Inflammatory macrophage treated with lipopolysaccharide for 1 hour (primary cell): ENCODE measurements around the gene LMBRD2.
"Not testable (repeated sequence)": the region's sequence is repeated elsewhere in the genome, so short reads cannot be mapped to it uniquely, and the experiment has no call there.

ENCODE experiments used
- DNase-seq, 2 donors: peaks; one replicate each; pipeline ENCODE4 v3.0.0-alpha.2; 2020 to 2022

The LMBRD2 gene

DNA sequence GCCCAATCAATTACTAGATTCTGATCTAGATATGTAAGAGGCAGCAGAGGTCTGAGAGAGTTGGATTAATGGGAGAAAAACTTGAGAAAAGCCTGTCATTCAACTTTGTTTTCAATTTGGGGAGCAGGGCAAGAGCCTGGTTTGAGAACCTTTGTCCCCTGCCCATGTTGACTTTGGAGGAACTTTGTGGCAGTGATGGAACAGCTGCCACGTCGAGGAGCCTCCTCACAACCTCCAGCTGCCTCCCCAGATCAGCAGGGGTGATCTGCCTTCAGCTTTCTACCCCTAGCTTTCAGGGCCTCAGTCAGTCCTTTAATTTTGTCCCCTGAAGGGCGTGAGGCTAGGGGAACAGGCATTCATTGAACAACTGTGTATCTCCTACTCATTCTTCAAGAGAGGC lies 8.9 kb upstream of the LMBRD2 start:
- no peak for DNase-seq

DNA sequence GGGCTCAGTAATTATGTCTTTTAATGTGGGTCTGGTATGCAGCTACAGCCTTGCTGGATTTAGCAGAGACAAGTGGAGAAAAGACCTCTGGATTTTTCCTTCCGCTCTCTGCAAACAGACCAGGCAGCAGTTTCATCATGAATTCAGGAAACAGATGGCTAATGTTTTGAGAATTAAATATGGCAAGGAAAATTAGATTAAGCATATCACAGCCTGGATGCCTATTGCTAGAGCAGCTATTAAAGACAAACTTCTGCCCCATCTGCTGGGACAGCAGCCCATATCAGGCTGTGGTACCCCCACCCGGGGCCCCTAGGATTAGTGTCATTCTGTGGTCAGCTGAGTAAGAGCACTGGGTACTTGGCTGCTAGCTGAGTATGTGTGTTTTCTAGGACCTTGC lies 6.5 kb upstream of the LMBRD2 start:
- no peak for DNase-seq

DNA sequence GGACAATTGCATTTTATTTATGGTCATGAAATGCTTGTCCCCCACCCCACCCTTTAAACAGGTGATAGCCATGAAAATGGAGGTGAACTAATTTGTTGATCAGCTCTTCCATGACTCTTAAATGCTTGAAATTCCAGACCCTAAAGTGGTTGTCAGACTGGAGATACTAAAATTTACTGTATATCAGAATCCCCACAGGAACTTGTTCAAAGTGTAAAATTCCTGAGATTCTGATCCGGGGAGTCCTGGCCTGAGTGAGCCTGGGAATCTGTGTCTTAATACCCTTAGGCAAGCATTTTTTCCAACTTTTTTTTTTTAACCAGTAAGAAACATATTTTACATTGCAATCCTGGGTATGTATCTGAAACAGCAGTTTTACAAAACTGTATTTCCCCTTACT lies 4.9 kb upstream of the LMBRD2 start:
- no peak for DNase-seq

DNA sequence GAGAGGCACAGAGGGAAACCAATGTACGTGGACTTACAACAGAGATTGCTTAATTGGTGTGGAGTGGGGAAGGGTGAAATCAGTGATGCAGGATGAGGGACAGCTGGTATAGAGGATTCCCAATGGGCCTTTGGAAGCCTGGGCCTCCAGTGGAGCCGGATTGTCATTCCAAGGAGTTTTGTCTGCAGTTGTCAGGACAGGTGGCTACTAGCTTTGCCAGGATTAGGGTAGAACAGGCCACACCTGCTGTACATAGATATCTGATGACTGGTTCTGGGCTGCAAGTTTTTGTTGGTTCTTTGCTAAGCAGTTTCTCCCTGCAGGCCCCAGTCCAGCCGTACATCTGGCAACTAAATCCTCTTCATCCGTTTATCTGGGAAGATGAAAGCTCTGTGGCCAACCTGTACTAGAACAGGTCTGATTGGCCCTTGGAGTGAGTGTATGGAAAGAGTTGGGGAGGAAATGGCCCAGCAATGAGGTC lies 4.5 kb upstream of the LMBRD2 start:
- DNase-seq: no peak

DNA sequence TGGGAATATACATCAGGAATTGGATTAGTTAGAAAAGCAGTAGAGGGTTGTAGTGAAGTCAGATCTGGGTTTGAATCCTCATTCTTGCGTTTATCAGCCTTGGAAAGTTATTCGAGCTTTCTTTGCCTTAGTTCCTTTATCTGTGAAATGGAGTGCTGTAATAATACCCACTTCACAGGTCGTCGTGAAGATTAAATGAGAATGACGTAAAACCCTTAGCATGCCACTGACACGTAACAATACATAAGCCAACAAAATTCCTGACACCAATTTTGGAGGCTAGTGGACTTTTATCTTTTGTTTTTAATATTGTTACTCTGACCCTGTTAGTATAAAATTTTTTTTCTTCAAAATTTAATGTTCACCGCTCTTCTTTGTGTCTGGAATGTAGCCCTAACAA lies 3.6 kb upstream of the LMBRD2 start:
- DNase-seq: no peak

DNA sequence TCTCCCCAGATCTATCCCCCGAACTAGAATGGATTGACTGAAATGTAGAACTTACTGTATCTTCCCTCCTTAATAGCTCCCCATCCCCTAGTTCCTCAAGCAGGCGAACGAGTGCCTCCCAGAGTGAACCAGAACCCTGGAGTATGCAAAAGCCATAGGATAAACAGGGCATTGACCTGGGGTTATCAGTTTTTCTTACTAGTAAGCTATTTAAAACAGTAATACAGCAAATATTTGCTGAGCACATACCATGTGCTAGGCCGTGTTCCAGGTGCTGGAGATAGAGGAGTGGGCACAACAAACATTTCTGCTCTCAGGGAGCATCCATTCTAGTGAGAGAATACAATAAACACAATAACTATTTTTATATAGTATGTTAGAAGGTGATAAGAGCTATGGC lies 2.0 kb upstream of the LMBRD2 start:
- DNase-seq: no peak

DNA sequence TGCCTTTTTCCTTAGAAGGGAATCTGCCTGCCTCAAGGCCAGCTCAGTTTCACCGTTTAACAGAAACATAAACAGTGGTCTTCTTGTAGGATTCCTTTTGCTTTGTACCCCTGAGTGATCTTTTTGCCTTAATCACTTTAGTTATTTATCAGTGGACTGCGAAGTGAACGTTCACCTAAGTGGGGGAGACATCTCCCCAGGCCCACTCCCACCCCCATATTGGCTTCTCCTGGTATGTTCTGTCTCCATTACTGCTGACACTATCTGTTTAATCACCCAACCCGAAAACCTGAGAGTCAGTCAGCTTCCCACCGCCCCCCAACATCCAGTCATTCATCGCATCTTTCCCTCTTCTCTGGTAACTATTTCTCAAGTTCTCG lies 1.6 kb upstream of the LMBRD2 start:
- DNase-seq: no peak

DNA sequence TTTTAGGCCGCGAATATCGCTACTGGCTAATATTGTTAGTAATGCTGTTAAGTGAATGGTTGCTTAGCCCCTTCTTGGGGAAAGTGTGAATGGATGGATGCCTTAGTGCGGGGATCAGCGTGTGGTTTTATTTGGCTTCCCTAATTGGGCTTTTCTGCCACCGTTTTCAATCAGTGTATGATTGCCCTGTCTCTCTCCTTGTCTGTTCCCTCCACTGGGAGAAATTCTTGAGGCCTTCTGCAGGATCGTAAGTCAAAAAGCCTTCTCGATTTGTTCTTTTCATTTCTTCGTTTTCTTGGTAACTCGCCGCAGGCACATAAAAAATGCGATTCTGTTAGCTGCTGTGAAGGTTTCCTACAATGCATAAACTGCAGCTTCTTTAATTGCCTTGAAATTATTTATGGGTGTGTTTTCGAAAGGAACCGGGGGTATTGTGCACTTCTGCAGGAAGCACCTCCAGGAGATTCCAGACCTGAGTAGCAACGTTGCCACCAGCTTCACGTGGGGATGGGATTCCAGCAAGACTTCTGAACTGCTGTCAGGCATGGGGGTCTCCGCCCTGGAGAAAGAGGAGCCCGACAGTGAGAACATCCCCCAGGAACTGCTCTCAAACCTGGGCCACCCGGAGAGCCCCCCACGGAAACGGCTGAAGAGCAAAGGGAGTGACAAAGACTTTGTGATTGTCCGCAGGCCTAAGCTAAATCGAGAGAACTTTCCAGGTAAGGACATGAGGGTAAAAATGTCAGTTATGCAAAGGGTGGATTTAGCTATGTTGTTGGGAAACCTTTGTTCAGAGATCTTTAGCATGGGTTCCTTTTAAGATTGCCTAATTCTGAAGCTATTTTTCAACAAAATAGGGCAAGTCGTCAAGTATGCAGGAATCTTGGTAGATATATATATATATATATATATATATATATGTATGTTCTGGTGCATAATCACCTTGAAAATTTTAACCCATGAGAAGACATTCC lies 924 bp upstream of the LMBRD2 start:
- DNase-seq: peak in 1 of 2 donors; percentile 11

DNA sequence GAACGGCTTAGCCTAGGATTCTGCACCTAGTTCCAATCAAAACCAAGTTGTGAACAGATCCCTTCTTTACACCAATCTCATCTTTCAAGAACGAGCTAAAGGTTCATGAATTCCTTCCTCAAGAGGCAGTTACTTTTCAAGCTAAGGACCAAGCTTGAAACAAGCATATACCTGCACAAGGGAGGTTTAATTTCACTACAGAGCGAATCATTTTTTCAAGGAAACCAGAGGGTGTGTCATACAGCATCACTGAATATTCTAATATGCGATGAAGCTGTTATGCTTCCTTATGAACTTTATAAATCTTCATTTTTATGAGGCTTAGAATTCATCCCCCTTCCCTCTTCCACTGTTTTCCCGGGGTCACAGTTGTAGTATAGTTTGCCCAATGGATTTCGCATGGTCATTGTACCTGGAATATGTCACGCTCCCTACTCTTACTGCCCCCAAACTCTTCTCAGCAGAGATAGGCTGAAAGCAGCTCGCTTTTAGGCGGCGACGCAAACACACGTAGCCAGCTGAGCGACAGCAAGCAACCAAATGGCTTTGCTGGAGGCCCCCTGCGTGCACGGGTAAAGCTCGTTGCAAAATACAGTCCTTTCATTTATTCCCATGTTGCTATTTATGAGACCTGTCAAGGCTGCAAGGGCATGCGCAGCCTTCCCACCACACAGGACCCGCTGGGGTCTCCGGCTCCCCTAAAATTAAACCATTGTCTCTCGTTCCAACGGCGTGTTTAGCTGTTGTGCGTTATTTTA lies 832 bp downstream of the LMBRD2 start:
- DNase-seq: peak; percentile 47 to 49

DNA sequence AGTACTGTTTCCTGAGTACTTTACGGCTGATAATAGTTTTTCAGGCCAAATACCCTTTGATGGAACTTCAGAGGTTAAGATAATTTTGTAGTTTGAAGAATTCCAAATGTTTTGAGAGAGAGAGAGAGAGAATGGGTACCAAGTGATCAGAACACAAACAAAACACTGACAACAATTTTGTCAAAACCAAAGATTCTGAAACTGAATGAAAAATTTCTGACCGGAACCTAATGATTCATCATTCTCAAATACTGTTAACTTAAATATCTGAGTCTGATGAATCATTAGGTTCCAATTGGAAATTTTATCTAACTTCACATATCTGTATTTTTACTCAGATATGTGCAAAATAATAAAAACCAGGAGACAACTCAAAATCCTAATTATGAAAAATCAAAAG lies 4.0 kb downstream of the LMBRD2 start:
- DNase-seq: no peak

DNA sequence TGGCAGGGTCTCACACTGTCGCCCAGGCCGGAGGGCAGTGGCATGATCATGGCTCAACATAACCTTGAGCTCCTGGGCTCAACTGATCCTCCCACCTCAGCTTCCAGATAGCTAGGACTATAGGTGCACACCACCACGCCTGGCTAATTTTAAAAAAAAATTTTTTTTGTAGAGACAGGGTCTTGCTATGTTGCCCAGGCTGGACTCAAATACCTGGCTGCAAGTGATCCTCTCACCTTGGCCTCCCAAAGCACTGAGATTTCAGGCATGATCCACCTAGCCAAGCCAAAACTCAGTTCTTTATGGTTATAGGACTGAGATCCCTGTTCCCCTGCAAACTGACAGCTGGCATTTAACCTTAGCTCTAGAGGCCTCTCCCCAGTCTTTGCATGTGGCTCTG lies 5.3 kb downstream of the LMBRD2 start:
- no peak for DNase-seq

DNA sequence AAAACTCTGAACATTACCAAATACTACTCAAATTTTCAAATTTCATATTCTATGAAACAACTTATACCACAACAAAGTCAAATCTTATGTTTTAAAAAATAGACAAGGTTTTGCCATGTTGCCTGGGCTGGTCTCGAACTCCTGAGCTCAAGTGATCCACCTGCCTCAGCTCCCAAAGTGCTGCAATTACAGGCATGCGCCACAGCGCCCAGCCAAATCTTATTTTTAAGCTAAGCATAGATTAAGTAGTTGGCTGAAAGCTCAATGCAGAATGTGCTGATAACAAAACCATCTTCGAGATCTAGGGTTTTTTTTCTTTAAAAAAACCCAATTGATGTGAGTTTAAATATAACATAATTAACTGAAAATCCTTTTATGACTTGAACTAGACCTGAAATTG lies 6.4 kb downstream of the LMBRD2 start:
- DNase-seq: no peak

DNA sequence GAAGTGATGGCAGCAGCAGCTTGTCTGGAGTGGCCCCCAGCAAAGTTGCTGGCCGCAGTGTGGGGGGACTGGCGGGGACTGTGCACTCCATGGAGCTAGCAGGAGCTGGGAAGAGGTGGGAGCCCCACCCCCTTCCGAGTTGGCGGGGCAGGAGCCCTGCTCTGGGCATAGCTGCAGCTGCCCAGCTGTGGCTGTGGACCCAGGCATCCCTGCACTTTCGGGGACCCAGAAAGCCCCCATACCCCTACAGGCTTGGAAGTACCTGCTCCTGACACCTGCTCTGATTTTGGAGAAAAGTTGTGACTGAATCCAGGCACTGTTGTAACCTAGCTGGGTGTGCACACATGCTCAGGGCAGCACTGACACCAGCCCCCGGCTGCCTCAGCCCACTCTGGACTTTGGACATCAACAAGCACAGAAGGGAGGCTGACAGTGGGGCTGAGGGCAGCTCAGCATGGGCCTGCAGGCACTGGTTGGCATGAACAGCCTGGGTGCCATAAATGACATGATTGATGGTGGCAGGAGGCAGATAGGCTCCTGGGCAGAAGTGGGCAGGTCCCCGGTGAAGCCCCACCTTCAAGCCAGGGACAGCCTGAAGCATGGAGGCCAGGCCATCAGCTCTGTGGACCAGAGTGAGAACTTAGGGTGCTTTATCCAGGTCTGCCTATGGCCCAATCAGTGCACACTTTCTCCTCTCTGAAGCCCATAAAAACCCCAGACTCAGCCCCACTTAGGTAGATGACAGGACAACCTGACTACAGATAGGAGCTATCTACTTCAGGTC lies 12.6 kb downstream of the LMBRD2 start:
- no peak for DNase-seq

DNA sequence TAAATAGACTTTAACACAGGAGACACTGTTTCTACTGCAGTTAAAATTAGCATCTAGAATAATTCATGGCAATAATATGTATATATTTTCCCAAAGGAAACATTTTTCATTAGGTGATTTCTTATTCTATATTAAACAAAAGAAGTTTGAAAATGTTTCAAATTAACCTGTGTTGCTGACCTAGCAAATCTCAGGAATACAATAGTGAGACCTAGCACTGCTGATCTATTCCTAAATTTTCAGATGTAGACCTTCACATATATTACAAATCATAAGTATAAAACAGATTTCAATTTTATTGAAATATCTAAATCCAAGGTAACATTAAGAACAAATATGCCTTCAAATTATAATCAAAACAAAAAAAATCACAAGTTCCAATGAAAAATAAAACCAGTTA lies 15.1 kb downstream of the LMBRD2 start:
- DNase-seq: no peak

DNA sequence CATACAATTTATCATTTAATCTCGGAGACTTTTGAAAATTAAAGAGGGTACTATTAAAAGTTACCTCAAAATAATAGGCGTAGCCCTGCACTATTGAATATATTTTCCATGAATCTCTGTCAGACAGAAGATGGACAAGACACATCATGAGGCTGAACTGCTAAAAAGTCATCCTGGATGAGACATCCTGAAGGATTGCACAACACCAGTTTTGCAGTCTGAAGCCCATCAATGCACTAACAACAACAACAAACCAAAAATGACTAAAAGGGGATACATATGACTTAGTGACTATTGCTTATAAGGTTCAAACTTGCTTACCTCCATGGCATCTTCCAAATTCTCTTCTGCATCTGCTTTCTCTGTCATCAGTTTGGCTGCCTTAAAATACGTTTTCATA lies 15.7 kb downstream of the LMBRD2 start:
- DNase-seq: no peak

DNA sequence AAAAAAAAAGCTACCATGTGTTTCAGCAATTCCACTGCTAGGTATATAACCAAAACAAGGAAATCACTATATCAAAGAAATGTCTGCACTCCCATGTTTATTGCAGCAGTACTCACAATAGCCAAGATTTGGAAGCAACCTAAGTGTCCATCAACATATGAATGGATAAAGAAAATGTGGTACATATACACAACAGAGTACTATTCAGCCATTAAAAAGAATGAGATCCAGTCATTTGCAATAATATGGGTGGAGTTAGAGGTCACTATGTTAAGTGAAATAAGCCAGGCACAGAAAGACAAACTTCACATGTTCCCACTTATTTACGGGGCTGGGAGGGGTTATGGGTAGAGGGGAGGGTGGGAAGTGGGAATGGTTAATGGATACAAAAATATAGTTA lies 18.7 kb downstream of the LMBRD2 start:
- not testable (repeated sequence) for DNase-seq

DNA sequence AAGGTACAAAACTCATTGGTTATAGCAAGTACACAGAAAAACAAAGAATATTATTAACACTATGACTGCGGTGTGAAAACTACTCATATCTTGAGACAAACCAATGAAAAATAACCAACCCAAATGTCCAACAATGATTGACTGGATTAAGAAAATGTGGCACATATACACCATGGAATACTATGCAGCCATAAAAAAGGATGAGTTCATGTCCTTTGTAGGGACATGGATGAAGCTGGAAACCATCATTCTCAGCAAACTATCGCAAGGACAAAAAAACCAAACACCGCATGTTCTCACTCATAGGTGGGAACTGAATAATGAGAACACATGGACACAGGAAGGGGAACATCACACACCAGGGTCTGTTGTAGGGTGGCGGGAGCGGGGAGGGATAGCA lies 22.0 kb downstream of the LMBRD2 start:
- not testable (repeated sequence) for DNase-seq

DNA sequence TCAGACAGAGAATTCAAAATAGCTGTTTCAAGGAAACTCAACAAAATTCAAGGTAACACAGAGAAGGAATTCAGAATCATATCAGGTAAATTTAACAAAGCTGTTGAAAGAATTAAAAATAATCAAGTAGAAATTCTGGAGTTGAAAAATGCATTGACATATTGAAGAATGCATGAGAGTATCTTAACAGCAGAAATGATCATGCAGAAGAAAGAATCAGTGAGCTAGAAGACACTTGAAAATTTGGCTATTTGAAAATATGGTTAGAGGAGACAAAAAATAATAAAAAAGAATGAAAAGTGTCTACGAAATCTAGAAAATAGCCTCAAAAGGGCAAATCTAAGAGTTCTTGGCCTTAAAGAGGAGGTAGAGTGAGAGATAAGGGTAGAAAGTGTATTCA lies 22.9 kb downstream of the LMBRD2 start:
- DNase-seq: no peak

DNA sequence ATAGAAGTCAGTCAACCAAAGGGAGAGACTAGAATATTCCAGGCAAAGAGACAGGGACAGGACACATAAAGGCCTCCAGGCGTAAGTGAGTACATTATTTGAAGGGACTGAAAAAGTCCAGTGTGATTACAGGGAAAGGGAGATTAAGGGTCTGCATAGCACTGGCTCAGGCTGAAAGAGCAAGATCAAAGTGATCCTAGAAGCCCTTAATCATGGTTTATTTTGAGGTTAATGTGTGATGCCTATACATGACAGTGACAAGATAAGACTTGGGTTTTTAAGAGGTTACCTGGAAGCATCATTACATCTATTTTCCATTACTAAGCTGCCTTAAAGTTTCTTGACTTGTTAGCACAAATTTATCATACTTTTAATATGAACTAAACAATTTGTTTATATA lies 25.8 kb downstream of the LMBRD2 start:
- DNase-seq: no peak

DNA sequence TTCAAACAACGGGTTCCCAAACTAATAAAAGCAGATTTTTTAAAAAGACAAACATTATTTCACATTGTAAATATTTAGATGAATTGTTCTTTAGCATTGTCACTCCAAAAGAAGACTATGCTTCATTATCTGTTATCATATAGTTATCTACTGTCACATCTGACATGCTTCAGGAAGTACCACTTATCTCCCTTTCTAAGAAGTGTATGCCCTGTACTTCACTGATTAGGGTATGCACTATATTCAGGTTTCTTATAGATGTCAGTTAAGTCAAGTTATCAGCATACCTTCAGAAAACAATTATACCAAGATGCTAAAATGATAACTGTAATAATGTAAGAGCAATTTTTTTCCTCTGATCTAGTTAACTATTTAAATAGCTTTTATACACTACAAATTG lies 40.4 kb downstream of the LMBRD2 start:
- DNase-seq: no peak

DNA sequence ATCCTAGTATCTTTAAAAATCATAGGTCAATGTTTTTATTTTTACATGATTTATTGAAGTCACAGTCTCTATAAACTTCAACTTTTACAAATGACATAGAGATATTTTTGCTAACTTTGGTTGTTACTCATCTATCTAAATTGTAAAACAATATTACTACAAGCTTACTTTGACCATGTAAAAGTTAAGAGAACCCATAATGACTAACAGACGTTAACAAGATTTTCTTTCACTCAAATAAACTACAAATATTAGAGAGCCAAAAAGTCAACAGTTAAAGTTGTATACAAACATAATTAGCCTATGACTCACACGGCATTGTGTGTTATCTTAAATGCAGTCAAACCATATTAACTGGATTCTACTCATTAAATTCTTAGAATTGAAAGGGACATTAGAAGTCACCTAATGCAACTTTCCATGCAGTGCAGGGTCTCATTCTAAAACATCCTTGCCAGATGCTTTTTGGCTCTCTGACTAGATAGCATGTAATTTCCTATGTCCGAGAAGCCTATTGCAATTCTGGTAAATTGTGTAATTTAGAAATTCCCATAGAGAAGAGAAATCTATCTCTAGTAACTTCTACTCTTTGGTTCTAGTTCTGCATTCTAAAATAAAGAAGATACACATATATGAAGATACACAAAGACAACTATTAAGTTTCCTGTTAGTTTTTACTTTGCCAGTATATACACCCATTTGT lies 42.8 kb downstream of the LMBRD2 start:
- DNase-seq: peak; percentile 71 to 78

DNA sequence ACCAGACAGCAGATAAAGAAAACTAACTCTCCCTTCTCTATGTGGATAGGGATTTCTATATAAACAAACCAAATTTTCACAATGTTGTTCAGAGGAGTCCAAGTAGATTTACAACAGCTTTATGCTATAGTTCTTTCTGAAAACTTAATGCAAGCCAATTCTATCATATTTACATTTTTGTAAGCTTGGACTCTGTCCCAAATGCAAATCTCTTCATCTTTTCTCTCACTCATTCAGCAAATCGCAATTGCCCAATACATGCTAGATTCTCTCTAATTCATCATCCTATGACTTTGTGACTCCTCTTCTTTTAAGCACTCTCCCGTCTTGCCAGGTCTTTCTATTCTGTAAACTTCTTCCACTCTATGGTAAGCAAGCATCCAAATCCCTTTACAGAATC lies 45.9 kb downstream of the LMBRD2 start:
- no peak for DNase-seq

DNA sequence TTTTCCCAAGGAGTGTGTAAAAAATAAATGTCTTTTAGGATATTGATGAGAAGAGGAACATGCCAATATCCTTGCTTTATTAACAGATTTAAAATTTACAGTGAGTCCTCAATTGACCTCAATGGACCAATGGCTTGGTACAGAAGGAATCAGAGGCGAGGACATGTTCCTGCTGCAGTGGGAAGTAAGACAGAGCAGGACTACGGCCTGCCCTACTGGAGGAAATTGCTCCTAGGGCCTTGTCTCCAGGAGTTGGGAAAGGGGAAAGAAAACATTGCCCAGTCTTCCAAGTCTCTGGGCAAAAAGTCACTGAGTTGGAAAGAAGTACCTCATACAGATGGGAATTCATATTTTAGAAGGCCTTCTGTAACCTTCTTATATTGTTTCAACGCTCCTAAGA lies 51.9 kb downstream of the LMBRD2 start:
- DNase-seq: no peak
